Measurements from ENCODE around the gene IFITM5.
A peak's percentile ranks its signal among the peaks of the same experiment; 100 is the strongest.
"Not testable (repeated sequence)": the region's sequence is repeated elsewhere in the genome, so short reads cannot be mapped to it uniquely, and the experiment has no call there.

The IFITM5 gene

GRCh38 chr11:295351-296170, 3.8 kb downstream of the IFITM5 start:
- DNase-seq (ENCODE audit: low spot score): no peak

- DNase-seq (ENCODE audit: low spot score): no peak
Observed at GRCh38 chr11:294780-295179, 4.5 kb downstream of the IFITM5 start.

GRCh38 chr11:293852-294661, 5.3 kb downstream of the IFITM5 start:
- DNase-seq (ENCODE audit: low spot score): no peak

GRCh38 chr11:293271-293851, 6.0 kb downstream of the IFITM5 start:
- no peak for DNase-seq (ENCODE audit: low spot score)

- DNase-seq (ENCODE audit: low spot score): no peak
Observed at GRCh38 chr11:292211-293121, 6.9 kb downstream of the IFITM5 start.

GRCh38 chr11:291281-292210, 7.8 kb downstream of the IFITM5 start:
- DNase-seq (ENCODE audit: low spot score): no peak

- no peak for DNase-seq (ENCODE audit: low spot score)
Observed at GRCh38 chr11:290621-291231, 8.6 kb downstream of the IFITM5 start.

- no peak for DNase-seq (ENCODE audit: low spot score)
Observed at GRCh38 chr11:289712-290620, 9.4 kb downstream of the IFITM5 start.

- no peak for DNase-seq (ENCODE audit: low spot score)
Observed at GRCh38 chr11:289398-289711, 10.0 kb downstream of the IFITM5 start.

- DNase-seq (ENCODE audit: low spot score): peak; percentile 35
Observed at GRCh38 chr11:288478-289397, 10.6 kb downstream of the IFITM5 start, which contains the start of gene PGGHG. Gene PGGHG, plus strand, starts transcription at chr11:289126. Its CDS starts 691 bp downstream, at chr11:289817.

- no peak for DNase-seq (ENCODE audit: low spot score)
Observed at GRCh38 chr11:287821-288477, 11.4 kb downstream of the IFITM5 start.

- DNase-seq (ENCODE audit: low spot score): not testable (repeated sequence)
Observed at GRCh38 chr11:286977-287820, 12.1 kb downstream of the IFITM5 start.

- DNase-seq (ENCODE audit: low spot score): no peak
Observed at GRCh38 chr11:285894-286220, 13.5 kb downstream of the IFITM5 start.

GRCh38 chr11:285021-285893, 14.1 kb downstream of the IFITM5 start:
- no peak for DNase-seq (ENCODE audit: low spot score)

GRCh38 chr11:284105-285020, 15.0 kb downstream of the IFITM5 start:
- DNase-seq (ENCODE audit: low spot score): no peak

Data from Ammon's horn (tissue), 1 donor.